Neuronal stem cell (in vitro differentiated cells): ENCODE data around the gene PDLIM7.

Experiments used
- DNase-seq: peaks from one replicate; pipeline ENCODE4 v3.0.0-alpha.2; 2013; ENCODE audit warnings: low spot score
- H2AFZ ChIP-seq: one replicate; pipeline ENCODE4 v1.6.1; 2013; ENCODE audit warnings: mild to moderate bottlenecking, low read length, inconsistent platforms
- H2AK5ac ChIP-seq: 2 replicates; pipeline ENCODE4 v1.6.1; 2013; ENCODE audit warnings: low read depth, mild to moderate bottlenecking, inconsistent platforms, low read length, moderate library complexity, mixed read lengths
- H2BK120ac ChIP-seq: 2 replicates; pipeline ENCODE4 v1.6.1; 2013; ENCODE audit warnings: low read depth, mild to moderate bottlenecking, inconsistent platforms, low read length, moderate library complexity, mixed read lengths
- H2BK12ac ChIP-seq: one replicate; pipeline ENCODE4 v1.6.1; 2013; ENCODE audit warnings: low read length, inconsistent platforms
- H2BK15ac ChIP-seq: 2 replicates; pipeline ENCODE4 v1.6.1; 2013; ENCODE audit warnings: mild to moderate bottlenecking, low read length, inconsistent platforms, mixed read lengths
- H2BK5ac ChIP-seq: one replicate; pipeline ENCODE4 v1.6.1; 2013; ENCODE audit warnings: inconsistent platforms, mild to moderate bottlenecking, low read length, moderate library complexity
- H3K14ac ChIP-seq: one replicate; pipeline ENCODE4 v1.6.1; 2013; ENCODE audit warnings: low read length, inconsistent platforms
- H3K18ac ChIP-seq: 2 replicates; pipeline ENCODE4 v1.6.1; 2013; ENCODE audit warnings: low read length, inconsistent platforms
- H3K23ac ChIP-seq: 2 replicates; pipeline ENCODE4 v1.6.1; 2013; ENCODE audit warnings: low read depth, mild to moderate bottlenecking, mixed read lengths, low read length, inconsistent platforms; ENCODE audit not compliant: poor library complexity
- H3K27ac ChIP-seq: replicated peaks from 3 replicates; pipeline ENCODE4 v1.5.1; 2013; ENCODE audit warnings: low read length, inconsistent platforms
- H3K27me3 ChIP-seq, 3 experiments: 2 replicates each; pipeline ENCODE4 v1.6.1; 2013; ENCODE audit warnings: low read length in 3 of 3, mild to moderate bottlenecking in 2 of 3, inconsistent platforms in 1 of 3, low read depth in 1 of 3, mixed read lengths in 1 of 3, moderate library complexity in 1 of 3; ENCODE audit not compliant: control insufficient read depth in 3 of 3, insufficient read depth in 3 of 3
- H3K36me3 ChIP-seq, 2 donors: replicated peaks in 1 of 2; 2 replicates each; pipeline ENCODE4 v1.6.1; 2013; ENCODE audit warnings: low read length in 2 of 2; ENCODE audit not compliant: control insufficient read depth in 2 of 2, insufficient read depth in 2 of 2
- H3K4ac ChIP-seq: 2 replicates; pipeline ENCODE4 v1.6.1; 2013; ENCODE audit warnings: inconsistent platforms, mild to moderate bottlenecking, low read length, moderate library complexity
- H3K4me1 ChIP-seq, 2 donors: 1 replicate in 1 of 2; 2 replicates in 1 of 2; pipeline ENCODE4 v1.6.1; 2013; ENCODE audit warnings: low read length in 2 of 2, low read depth in 1 of 2; ENCODE audit not compliant: control insufficient read depth in 2 of 2, insufficient read depth in 1 of 2
- H3K4me2 ChIP-seq: one replicate; pipeline ENCODE4 v1.6.1; 2013; ENCODE audit warnings: mild to moderate bottlenecking, low read length, inconsistent platforms; ENCODE audit not compliant: insufficient read depth, poor library complexity, severe bottlenecking
- H3K4me3 ChIP-seq, 2 donors: 2 replicates each; pipeline ENCODE4 v1.5.1; 2013; ENCODE audit warnings: low read length in 2 of 2, mild to moderate bottlenecking in 2 of 2, inconsistent platforms in 1 of 2, moderate library complexity in 1 of 2
- H3K79me1 ChIP-seq: one replicate; pipeline ENCODE4 v1.6.1; 2013; ENCODE audit warnings: low read depth, mild to moderate bottlenecking, inconsistent platforms, low read length, moderate library complexity
- H3K9ac ChIP-seq: one replicate; pipeline ENCODE4 v1.6.1; 2013; ENCODE audit warnings: mild to moderate bottlenecking, low read depth, low read length, inconsistent platforms; ENCODE audit not compliant: poor library complexity
- H3K9me3 ChIP-seq, 2 donors: replicated peaks in 1 of 2; 2 replicates each; pipeline versions ENCODE3 to v1.6.1; 2013; ENCODE audit warnings: low read length in 2 of 2, mild to moderate bottlenecking in 2 of 2, inconsistent platforms in 1 of 2, low read depth in 1 of 2, mixed read lengths in 1 of 2, moderate library complexity in 1 of 2; ENCODE audit not compliant: control insufficient read depth in 2 of 2, insufficient read depth in 1 of 2
- H4K8ac ChIP-seq: one replicate; pipeline ENCODE4 v1.6.1; 2013; ENCODE audit warnings: low read depth, mild to moderate bottlenecking, inconsistent platforms, low read length, moderate library complexity
- H4K91ac ChIP-seq: one replicate; pipeline ENCODE4 v1.6.1; 2013; ENCODE audit warnings: low read length, low read depth, mild to moderate bottlenecking, inconsistent platforms; ENCODE audit not compliant: poor library complexity
- WGBS, 2 donors: extraction: QIAGEN DNeasy Blood & Tissue Kit; methylation state at CpG; one replicate each; pipeline ENCODE4 v1.1.7; 2013; ENCODE audit warnings: missing lambda C conversion rate in 2 of 2, mixed read lengths in 1 of 2; ENCODE audit not compliant: insufficient read length in 2 of 2, insufficient replicate concordance in 1 of 2; ENCODE audit errors: extremely low coverage in 2 of 2; 5-methylcytosine and 5-hydroxymethylcytosine counted together

The PDLIM7 gene

GRCh38 chr5:177469750-177470525 is 27.5 kb downstream of the PDLIM7 start:
- Histone ChIP-seq H3K4me2 (no peak overlapping the region), H2BK5ac (peak overlapping the region; percentile 40), H4K91ac (no peak overlapping the region), H2BK120ac (no peak overlapping the region), H3K9me3 (peaks cover 12 to 13% of the 10 kb centered on the region in 2 donors), H3K79me1 (peaks cover 33% of the 10 kb centered on the region), H3K36me3 (peaks cover 54 to 77% of the 10 kb centered on the region in 2 donors), H4K8ac (no peak overlapping the region), H3K9ac (peak overlapping the region; percentile 64), H3K18ac (peak overlapping the region; percentile 73), H2AFZ (no peak overlapping the region), H3K4me1 (peaks cover 41 to 44% of the 10 kb centered on the region in 2 donors), H3K14ac (no peak overlapping the region), H2BK12ac (no peak overlapping the region), H2AK5ac (peak overlapping the region; percentile 33), H3K4me3 (no peak overlapping the region), H3K4ac (no peak overlapping the region), H3K27ac (peak overlapping the region; percentile 33), H3K27me3 (no peaks in the 10 kb centered on the region), H2BK15ac (no peak overlapping the region), H3K23ac (no peak overlapping the region)
- WGBS, 2 donors, result no CpG with 5 or more reads among the region's 8 CpGs
- DNase-seq, result no peak

GRCh38 chr5:177468685-177469628 is 28.4 kb downstream of the PDLIM7 start:
- H3K36me3 ChIP-seq, result peaks cover 54 to 77% of the 10 kb centered on the region in 2 donors
- no peak for DNase-seq
- no peak overlapping the region for H2BK12ac ChIP-seq
- H3K4ac ChIP-seq, result no peak overlapping the region
- H2AK5ac ChIP-seq, result peak overlapping the region; percentile 33
- no peak overlapping the region for H2AFZ ChIP-seq
- peaks cover 34 to 38% of the 10 kb centered on the region in 2 donors for H3K4me1 ChIP-seq
- H3K23ac ChIP-seq, result no peak overlapping the region
- H3K14ac ChIP-seq, result peak overlapping the region; percentile 75
- H2BK5ac ChIP-seq, result peak overlapping the region; percentile 40
- H3K27me3 ChIP-seq, result no peaks in the 10 kb centered on the region
- H3K4me2 ChIP-seq, result no peak overlapping the region
- no CpG with 5 or more reads among the region's 25 CpGs for WGBS, 2 donors
- no peak overlapping the region for H2BK120ac ChIP-seq
- peak overlapping the region; percentile 46 for H3K18ac ChIP-seq
- peak overlapping the region; percentile 33 for H3K27ac ChIP-seq
- peaks cover 12 to 13% of the 10 kb centered on the region in 2 donors for H3K9me3 ChIP-seq
- H3K9ac ChIP-seq, result peak overlapping the region; percentile 61
- H3K79me1 ChIP-seq, result peaks cover 33% of the 10 kb centered on the region
- H4K91ac ChIP-seq, result no peak overlapping the region
- H2BK15ac ChIP-seq, result no peak overlapping the region
- H4K8ac ChIP-seq, result no peak overlapping the region
- no peak overlapping the region for H3K4me3 ChIP-seq

- H3K36me3 ChIP-seq, result peaks cover 58 to 83% of the 10 kb centered on the region in 2 donors
- H2AK5ac ChIP-seq, result no peak overlapping the region
- H3K14ac ChIP-seq, result no peak overlapping the region
- H3K4me2 ChIP-seq, result no peak overlapping the region
- DNase-seq, result no peak
- no peak overlapping the region for H3K9ac ChIP-seq
- no peak overlapping the region for H3K23ac ChIP-seq
- H2BK15ac ChIP-seq, result no peak overlapping the region
- peaks cover 33 to 37% of the 10 kb centered on the region in 2 donors for H3K4me1 ChIP-seq
- no peak overlapping the region for H3K4ac ChIP-seq
- no peak overlapping the region for H4K8ac ChIP-seq
- H2BK120ac ChIP-seq, result no peak overlapping the region
- peaks cover 33% of the 10 kb centered on the region for H3K79me1 ChIP-seq
- H3K4me3 ChIP-seq, result no peak overlapping the region
- H3K18ac ChIP-seq, result no peak overlapping the region
- peak overlapping the region; percentile 21 for H2BK5ac ChIP-seq
- peaks cover 12 to 13% of the 10 kb centered on the region in 2 donors for H3K9me3 ChIP-seq
- H4K91ac ChIP-seq, result no peak overlapping the region
- H2AFZ ChIP-seq, result no peak overlapping the region
- H3K27me3 ChIP-seq, result no peaks in the 10 kb centered on the region
- H3K27ac ChIP-seq, result no peak overlapping the region
- WGBS, 2 donors, result no CpG with 5 or more reads among the region's 2 CpGs
- no peak overlapping the region for H2BK12ac ChIP-seq
Measured at GRCh38 chr5:177468329-177468684, 29.1 kb downstream of the PDLIM7 start.

GRCh38 chr5:177467436-177467835 is 30.0 kb downstream of the PDLIM7 start:
- H3K14ac ChIP-seq, result no peak overlapping the region
- no CpG with 5 or more reads among the region's 31 CpGs for WGBS, 2 donors
- peaks cover 33 to 35% of the 10 kb centered on the region in 2 donors for H3K4me1 ChIP-seq
- no peak overlapping the region for H2AFZ ChIP-seq
- no peaks in the 10 kb centered on the region for H3K27me3 ChIP-seq
- no peak overlapping the region for H3K4me2 ChIP-seq
- H2BK15ac ChIP-seq, result no peak overlapping the region
- H3K36me3 ChIP-seq, result peaks cover 64 to 90% of the 10 kb centered on the region in 2 donors
- H2BK5ac ChIP-seq, result no peak overlapping the region
- no peak overlapping the region for H2BK12ac ChIP-seq
- H3K4me3 ChIP-seq, result no peak overlapping the region
- DNase-seq, result no peak
- no peak overlapping the region for H3K4ac ChIP-seq
- H3K18ac ChIP-seq, result peak overlapping the region; percentile 25
- no peak overlapping the region for H2BK120ac ChIP-seq
- no peak overlapping the region for H4K91ac ChIP-seq
- H3K9ac ChIP-seq, result no peak overlapping the region
- no peak overlapping the region for H4K8ac ChIP-seq
- H2AK5ac ChIP-seq, result no peak overlapping the region
- no peak overlapping the region for H3K27ac ChIP-seq
- H3K79me1 ChIP-seq, result peaks cover 31% of the 10 kb centered on the region
- no peak overlapping the region for H3K23ac ChIP-seq
- H3K9me3 ChIP-seq, result peaks cover 12 to 13% of the 10 kb centered on the region in 2 donors
